Stimulated activated CD4-positive, alpha-beta T cell treated with anti-CD3 and anti-CD28 coated beads, TNF-alpha, amount 100 ng/mL, for 48 hours (primary cell): ENCODE data around the gene NME3.

Experiments used
- DNase-seq, 3 donors: peaks; one replicate each; pipeline ENCODE4 v3.0.0-alpha.2; 2020; ENCODE audit warnings: low read depth in 3 of 3

The NME3 gene

DNA sequence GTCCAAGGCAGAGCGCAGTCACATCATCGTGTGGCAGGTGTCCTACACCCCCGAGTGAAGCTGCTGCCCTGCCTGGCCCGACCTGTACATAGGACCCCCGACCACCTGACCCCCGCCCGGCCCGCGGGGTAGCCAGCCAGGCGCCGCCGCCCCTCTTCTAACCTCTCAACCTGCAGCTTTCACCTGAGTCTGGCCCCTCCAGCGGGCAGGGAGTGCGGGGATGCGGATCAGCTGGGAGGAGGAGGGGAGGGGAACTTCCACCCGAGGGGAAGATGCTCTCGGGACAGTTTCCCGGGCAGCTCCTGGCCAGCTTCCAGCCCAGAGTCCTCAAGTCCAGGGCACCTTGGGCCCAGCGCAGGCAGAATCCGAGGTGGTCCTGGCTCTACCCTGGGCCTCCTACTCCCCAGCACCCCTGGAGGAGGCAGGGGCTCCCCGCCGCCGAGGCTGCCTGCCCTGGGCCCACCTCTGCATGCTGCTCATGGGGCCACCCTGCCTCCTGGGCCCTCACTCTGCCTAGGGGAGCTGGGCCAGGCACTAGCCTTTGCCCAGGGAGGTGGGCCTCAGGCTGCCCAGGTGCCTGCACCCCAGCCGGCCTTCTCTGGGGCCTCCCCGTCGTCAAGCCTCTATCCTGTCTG is 2.5 kb downstream of the NME3 start:
- no peak for DNase-seq

DNA sequence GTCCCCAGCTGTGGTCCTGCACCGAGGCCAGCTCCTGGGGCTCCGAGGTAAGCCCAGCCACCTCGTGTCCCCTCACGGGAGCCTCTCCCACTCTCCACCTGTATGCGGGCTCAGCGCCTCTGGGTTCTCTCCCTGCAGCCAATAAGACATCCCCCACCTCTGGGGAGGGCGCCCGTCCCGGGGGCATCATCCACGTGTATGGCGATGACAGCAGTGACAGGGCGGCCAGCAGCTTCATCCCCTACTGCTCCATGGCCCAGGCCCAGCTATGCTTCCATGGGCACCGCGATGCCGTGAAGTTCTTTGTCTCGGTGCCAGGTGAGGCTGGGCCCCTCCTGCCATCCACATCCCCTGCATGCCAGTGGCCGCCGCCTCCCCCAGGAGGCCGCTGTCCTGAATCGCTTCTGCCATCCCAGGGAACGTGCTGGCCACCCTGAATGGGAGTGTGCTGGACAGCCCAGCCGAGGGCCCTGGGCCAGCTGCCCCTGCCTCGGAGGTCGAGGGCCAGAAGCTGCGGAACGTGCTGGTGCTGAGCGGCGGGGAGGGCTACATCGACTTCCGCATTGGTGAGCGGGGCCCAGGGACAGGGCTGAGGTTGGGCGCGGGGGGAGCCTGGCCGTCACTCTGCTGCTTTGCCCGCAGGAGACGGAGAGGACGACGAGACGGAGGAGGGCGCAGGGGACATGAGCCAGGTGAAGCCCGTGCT is 3.1 kb downstream of the NME3 start:
- DNase-seq, result no peak

DNA sequence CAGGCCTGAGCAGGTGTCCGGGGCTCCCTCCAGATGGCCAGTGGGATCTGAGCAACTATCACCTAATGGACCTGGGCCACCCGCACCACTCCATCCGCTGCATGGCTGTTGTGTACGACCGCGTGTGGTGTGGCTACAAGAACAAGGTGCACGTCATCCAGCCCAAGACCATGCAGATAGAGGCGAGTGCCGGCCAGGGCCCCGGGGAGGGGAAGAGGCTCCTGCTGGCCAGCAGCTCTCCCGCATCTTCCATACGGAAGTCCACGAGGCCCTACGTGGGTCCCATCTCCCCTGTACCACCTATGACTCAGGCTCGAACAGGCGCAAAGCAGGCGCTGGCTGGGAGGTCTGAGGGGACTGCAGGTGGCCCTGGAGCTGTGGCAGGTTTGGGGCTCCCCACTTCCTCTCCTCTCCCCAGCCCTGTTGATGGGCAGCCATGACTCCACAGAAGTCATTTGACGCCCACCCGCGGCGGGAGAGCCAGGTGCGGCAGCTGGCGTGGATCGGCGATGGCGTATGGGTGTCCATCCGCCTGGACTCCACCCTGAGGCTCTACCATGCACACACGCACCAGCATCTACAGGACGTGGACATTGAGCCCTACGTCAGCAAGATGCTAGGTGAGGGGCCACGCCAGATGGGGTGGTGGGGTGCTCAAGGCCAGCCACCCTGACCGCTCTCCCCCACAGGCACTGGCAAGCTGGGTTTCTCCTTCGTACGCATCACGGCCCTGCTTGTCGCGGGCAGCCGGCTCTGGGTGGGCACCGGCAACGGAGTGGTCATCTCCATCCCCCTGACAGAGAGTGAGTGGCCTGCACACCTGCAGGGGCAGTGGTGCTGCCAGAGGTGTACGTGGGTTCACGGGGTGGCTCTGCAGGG is 4.0 kb downstream of the NME3 start:
- no peak for DNase-seq

DNA sequence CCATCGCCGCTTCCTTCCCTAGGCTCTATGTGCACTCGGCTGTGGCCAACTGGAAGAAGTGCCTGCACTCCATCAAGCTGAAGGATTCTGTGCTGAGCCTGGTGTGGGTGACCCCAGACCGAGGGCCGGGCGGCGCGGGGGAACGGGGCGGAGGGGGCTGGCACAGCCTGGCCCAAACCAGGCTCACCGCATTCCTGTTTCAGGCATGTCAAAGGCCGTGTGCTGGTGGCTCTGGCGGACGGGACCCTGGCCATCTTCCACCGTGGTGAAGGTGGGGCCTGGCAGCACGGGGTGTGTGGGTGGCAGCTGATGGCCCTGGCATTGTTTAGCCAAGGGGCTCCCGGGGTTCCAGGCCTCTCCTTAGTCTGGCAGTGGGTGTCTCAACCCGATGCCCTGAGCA is 4.6 kb downstream of the NME3 start:
- no peak for DNase-seq

DNA sequence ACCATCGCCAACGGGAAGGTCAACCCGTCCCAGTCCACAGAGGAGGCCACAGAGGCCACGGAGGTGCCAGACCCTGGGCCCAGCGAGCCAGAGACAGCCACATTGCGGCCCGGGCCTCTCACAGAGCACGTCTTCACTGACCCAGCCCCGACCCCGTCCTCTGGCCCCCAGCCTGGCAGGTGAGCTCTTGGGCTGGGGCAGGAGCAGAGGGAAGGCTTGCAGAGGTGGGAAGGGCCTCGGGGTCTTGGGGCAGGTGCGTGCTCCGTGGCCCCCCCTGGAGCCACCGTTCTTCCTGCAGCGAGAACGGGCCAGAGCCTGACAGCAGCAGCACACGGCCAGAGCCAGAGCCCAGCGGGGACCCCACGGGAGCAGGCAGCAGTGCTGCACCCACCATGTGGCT is 5.1 kb downstream of the NME3 start:
- no peak for DNase-seq

DNA sequence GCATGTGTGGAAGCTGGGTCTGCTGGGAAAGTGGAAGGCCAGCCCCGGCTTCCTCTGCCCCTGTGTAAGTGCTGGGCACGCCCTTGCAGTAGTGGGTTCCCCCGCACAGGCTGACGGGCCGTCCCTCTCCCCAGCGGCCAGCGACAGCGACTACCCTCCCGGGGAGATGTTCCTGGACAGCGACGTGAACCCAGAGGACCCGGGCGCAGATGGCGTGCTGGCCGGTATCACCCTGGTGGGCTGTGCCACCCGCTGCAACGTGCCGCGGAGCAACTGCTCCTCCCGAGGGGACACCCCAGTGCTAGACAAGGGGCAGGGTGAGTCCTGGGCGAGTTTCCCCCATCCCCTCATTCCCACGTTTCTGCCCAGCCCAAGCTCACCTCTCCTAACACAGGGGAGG is 5.5 kb downstream of the NME3 start:
- no peak for DNase-seq

DNA sequence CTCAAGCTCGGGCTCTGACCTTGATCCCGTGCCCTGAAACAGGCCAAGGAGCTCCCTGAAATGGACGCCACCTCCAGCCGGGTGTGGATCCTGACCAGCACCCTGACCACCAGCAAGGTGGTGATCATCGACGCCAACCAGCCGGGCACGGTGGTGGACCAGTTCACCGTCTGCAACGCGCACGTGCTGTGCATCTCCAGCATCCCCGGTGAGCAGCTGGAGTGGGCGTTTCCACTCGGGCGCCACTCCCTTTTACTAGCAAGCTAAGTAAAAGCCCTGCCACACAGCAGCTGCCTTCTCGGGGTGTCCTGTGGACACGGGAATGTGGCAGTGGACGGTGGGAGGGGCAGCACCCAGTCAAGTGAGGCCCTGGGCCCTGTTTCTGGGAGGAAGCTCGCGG is 6.4 kb downstream of the NME3 start:
- DNase-seq, result no peak

DNA sequence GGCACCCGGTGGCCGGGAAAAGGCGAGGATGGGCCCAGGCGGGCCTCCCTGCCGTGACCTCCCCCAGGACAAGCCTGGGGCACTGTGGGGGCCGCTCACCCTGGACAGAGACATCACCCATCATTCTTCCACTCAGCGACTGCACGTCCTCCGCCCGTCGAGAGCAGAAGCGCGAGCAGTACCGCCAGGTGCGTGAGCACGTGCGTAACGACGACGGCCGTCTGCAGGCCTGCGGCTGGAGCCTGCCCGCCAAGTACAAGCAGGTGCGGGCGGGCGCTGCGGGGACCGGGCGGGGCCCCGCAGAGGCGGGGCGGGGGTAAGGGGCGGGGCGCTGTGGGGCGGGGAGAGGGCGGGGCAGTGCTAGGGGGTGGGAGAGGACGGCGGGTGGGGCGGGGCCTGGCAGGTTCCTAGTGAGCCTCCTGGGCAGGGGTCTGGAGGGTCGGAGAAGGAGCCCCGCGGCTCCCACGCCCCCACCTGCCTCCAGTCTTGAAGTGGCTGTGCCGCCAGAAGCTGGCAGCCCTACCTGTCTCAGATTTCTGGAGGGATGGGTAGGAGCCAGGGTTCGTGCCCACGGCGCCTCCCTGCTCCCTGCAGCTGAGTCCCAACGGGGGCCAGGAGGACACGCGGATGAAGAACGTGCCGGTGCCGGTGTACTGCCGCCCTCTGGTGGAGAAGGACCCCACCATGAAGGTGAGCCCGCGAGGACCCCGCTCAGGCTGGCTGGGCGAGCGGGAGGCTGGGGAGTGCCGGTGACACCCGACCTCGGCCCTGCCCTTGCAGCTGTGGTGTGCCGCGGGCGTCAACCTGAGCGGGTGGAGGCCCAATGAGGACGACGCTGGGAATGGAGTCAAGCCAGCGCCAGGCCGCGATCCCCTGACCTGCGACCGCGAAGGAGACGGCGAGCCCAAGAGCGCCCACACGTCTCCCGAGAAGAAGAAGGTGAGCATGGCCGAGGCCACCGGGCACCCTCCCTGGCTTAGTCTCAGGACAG is 7.5 kb downstream of the NME3 start:
- no peak for DNase-seq

DNA sequence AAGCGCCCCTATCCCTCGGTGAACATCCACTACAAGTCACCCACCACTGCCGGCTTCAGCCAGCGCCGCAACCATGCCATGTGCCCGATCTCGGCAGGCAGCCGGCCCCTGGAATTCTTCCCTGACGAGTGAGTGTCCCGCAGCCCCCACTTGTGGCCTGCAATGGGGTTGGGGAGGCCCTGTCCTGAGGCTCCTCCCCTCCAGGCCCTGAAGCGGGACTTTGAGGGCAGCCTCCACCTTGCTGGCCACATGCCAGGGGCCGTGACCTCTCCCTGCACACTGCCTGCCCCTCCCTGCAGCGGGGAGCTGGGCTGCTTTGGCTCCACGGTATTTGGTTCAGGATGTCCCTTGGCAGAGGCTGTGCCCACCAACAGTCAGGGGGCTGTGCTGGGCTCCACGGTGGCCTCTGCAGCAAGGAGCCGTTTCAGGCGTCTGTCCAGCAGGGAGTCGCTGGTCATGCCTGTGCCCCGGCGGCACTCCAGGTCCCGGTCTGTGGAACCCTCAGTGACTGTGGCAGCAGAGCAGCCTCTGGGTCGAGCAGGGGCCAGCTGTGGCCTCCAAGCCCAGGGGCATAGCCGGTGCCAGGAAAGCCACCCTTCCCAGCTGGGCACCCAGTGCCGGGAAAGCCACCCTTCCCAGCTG is 8.3 kb downstream of the NME3 start:
- no peak for DNase-seq

DNA sequence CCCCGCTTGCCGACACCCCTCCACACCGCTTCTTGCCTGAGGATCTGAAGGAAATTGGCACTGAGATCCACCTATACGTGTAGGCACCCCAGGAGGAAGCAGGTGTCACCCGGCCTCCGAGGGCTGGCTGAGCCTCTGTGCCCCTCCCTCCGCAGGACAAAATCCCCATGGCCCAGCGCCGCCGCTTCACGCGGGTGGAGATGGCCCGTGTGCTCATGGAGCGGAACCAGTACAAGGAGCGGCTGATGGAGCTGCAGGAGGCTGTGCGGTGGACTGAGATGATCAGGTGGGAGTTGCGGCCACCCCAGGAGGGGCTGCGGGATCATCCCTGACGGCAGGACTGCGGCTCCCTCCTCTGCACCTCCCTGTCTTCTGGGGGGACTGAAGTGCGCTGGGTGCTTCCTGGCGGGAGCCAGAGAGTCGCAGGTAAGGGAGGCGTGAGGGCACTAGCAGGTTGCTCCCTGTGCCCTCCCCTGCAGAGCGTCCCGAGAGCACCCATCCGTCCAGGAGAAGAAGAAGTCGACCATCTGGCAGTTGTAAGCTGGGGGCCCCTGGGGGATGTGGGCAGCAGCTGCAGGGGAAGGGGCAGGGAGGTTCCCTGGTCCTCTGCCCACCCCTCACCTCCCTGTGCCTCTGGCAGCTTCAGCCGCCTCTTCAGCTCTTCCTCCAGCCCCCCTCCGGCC is 9.0 kb downstream of the NME3 start:
- DNase-seq, result no peak

DNA sequence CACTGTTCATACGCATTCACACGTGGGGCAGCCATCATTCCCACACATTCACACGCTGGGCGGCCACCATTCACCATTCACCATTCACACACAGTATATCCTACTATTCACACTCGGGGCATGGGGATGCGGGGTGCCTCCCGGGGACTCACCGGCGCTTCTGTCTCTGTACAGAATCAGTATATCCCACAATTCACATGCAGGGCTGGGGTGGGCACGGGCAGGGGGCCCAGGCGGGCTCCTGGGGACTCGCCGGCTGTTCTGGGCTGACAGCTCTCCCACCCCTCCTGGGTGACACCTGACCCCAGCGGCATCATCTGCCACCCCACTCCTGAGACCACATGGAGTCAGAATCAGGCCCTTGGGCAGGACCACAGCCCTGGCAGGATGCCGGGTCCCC is 9.6 kb downstream of the NME3 start:
- no peak for DNase-seq

DNA sequence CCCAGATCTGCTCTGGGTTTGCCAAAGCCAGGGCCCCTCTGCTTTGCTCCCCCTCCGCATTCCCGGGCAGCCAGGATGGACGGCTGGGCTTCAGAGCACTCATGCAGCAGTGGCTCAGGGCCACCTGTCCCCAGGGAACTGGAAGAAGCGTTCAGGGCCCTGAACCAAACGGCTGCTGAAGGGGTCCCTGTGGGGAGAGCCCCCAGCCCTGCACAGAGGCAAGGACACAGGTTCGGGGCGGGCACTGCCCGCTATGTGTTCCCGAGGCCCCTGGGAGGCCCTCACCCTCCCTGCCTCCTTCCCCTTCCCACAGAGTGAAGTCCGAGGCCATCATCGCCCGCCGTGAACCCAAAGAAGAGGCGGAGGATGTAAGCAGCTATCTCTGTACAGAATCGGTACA is 10.4 kb downstream of the NME3 start:
- no peak for DNase-seq

DNA sequence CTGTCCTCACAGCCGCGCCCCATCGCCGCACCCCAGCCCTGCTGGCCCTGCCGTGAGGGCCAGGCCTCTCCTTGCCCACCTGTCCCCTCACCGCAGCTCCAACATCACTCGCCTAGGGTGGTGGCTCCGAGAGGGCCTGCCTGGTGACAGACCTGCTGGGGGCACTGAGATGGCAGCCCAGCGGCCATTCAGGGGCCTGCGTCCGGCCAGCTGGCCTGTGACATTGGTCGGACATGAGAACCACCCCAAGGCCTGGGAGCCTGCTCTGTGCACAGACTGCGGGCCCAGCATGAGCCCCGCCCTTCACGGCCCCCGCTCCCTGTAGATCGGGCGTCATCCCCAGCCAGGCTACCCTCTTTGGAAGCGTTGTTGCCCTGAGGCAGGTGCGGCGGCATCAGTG is 11.8 kb downstream of the NME3 start:
- DNase-seq, result no peak

DNA sequence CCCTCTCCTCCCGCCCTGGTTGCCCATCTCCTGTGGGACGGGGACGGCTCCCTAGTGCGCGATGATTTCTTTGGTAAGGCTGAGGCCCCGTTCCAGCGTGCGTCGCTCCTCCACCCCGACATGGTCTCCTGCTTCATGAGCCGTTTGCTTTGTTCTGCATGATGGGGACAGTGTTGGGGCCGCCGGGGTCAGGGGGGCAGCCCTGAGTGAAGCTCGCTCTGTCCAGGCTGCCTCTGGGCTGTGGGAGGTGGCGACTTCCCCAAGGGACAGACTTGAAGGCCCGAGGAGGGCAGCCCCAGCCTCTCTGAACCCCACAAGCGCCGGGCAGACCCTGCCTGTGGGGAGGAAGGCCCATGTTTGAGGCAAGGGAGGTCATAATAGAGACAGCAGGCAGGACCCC is 12.4 kb downstream of the NME3 start:
- no peak for DNase-seq

DNA sequence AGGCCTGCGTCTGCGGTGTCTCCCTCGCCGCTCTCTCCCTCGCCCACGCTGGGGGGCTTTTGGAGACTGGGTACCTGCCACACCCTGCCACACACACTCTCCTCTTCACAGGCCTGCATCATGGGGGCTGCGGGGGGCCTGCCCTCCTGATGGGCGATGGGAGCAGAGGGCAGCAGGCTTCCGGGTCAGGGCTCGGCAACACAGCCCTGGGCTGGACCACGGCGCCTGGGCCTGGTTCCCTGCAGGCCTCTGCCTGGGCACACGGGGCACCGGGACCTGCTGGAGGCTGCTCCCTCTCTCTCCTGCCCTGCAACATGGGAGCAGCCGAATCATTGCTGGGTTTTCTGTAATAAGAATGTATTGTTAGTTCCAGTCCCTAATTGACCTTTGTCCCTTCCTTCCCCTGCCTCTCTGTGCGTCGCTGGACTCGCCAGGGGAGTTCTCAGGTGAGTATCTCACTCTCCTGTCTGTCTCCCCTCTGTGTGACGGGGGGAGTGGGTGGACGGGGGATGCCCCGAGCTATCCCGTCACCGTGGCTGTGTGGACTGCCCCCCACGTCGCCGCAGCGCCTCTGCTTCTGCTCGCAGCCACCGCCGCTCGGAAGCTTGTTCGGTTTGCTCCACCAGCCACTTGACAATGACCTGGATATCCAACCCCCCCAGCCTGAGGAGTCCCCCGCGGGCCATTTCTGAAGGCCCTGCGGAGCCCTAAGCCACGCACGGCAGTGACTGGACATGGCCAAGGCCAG is 13.5 kb downstream of the NME3 start:
- no peak for DNase-seq

DNA sequence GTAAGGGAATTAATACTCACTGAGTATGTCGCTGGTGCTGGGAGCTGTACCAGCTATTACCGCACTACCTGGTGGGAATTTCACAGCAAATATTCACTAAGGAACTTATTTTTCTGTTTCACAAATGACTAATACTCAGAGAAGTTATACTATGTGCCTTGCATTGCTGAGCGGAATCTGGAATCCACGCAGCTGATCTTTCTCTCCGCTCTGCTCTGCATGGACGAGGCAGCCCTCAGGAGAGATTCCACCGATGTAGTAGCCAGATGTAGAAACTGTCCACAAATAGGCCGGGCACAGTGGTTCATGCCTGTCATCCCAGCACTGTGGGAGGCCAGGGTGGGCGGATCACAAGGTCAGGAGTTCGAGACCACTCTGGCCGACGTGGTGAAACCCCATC is 17.1 kb downstream of the NME3 start:
- no peak for DNase-seq

DNA sequence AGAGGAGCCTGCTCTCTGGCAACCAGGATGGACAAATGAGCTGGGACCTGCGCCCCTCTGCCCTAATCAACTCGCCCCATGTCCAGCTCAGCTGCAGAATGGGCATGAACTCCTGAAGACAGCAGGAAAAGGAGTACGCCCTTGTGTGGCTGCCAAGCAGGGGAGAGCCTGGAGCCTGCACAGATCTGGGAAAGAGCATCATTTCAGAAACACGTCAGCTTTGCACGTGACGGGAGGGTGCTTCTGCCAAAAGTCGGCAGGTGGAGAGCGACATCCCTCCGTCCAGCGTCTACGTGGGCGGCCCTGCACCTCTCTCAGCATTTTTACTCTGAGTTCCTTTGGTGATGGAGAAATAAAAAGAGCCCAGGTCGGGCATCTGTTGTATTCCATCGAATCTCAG is 18.5 kb downstream of the NME3 start:
- DNase-seq, result no peak

DNA sequence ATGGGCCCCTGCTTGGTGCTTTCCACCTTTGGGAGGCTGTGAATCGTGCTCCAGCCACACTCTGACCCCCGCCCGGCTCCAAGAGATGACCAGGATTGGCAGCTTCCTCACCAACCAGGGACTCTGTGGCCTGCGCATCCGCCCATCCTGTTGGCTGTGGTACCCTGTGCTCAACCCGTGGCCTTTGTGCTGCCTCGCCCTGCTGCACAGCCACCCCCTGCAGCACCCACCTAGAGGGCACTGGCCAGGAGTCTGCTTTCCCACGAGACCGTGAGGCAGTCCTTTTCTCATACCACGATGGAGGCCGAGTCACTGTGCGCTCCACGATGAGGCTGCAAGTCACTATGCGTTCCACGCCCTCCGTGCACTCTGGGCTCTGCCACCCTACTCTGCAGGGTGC is 19.4 kb downstream of the NME3 start:
- no peak for DNase-seq

DNA sequence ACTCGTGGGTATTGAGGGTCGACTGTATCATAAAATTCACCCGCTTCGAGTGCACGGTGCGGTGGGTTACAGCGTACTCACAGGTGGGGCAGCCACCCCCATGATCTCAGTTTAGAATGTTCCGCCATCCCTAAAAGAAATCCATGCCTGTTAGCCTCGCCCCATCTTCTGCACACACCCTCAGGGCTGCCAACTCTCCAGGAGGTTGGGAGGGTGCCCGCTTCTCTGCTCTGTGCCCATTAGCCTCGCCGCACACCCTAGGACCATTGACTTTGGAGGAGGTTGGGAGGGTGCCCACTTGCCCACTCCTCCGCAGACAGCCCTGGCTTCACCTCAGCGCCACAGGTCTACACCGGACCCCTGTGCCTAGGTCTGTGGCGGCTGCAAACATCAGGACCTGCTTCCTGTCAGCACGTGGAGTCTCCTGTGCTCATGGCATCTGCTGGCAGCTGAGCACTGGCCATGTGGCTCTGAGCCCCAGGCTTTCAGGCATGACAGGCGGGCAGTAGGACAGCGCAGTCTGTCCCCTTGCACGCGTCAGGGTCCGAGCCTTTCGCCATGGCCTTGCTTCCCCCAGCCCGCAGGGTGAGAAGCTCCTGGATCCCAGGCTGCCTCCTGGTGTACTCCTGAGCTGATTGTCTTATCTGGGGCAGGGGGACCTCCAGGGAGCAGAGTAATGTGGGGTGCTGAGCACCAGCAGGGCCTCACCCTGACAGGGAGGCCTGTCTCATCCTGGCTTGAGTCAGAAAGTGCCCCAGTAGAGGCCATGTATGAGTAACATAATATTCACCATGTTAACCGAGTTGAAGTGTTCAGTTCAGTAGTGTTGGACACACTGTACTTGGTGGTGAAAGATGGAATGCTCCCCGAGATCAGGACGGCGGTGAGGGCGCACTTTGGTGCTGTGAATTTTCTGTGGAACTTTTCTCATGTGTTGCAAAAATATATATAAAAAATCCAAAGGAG is 21.9 kb downstream of the NME3 start:
- DNase-seq, result no peak
